ENCODE results near the gene ZNF609.

ZNF609 gene

DNA sequence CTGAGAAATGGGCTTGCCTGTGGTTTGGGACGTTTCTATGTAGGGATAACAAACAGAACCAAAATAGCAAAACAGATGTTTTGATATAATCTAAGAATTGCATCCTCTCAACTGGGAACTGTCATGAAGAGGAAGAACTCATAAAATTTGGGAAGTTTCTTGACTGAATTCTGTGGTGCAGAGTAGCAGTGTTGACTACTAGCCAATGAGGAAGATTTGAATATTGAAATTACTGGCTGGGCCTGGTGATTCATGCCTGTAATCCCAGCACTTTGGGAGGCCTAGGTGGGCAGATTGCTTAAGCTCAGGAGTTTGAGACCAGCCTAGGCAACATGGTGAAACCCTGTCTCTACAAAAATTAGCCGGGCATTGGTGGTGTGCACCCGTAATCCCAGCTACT, 42.2 kb downstream of the ZNF609 start:
- DNase-seq (no peak), ATAC-seq (no peak)

DNA sequence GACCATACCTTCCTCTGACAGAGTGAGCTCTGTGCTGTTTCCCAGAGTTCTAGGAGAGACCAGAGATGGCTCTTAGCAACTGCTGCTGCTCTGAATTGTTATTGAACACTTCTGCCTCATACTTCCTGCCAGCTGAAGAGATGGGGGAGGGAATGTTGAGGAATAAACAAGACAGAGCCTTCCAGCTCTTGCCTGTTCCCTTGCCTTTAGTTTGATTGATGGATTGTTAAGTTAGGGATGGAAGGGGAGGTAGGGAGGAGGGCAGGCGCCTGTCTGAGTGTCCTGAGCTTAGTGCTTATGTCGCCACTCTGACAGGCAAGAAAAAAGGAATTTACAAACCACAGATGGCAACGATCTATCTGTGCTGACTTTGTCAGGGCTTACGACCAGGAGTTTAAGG, 42.8 kb downstream of the ZNF609 start:
- DNase-seq = no peak
- ATAC-seq = no peak

GRCh38 chr15:64503640-64504039, 43.3 kb downstream of the ZNF609 start:
- no peak for ATAC-seq
- DNase-seq = no peak

DNA sequence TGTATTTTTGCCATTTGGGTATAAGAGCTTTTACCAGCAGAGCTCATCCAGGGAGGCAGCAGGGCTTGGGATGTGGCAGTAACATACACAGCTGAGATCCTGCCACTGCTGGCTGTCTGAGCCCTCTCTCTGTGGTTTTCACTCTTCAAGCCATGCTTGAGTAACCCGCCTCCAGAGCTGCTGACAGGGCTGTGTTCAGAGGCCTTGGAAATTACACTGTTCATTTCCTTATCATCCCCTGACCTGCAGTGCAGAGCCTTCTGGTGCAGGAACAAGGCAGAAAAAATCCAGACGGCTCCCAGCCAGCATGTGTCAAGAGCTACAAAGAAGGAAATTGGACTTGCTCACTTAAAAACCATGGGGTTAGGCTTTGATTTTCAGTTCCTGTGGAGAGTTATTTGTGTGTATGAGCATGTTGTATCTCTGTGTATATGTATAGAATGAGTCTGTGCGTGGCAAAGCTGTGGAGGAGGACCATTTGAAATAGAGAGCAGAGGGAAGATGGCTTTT, 47.0 kb downstream of the ZNF609 start:
- DNase-seq (peak; percentile 53), ATAC-seq (peak; percentile 95)

GRCh38 chr15:64507845-64508244, 47.5 kb downstream of the ZNF609 start:
- no peak for ATAC-seq
- no peak for DNase-seq

DNA sequence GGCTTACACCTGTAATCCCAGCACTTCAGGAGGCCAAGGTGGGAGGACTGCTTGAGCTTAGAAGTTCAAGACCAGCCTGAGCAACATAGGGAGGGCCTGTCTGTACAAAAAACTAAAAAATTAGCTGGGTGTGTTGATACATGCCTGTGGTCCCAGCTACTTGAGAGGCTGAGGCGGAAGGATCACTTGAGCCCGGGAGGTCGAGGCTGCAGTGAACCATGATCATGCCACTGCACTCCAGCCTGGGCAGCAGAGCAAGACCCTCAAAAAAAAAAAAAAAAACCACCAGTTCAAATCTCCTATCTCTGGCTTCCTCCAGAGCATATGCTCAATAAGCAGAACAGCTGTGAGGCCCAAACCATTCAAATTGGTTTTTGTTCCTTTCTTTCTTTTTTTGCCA, 53.4 kb downstream of the ZNF609 start:
- DNase-seq (no peak), ATAC-seq (no peak)

GRCh38 chr15:64515196-64515595, 54.8 kb downstream of the ZNF609 start:
- DNase-seq (no peak), ATAC-seq (no peak)

DNA sequence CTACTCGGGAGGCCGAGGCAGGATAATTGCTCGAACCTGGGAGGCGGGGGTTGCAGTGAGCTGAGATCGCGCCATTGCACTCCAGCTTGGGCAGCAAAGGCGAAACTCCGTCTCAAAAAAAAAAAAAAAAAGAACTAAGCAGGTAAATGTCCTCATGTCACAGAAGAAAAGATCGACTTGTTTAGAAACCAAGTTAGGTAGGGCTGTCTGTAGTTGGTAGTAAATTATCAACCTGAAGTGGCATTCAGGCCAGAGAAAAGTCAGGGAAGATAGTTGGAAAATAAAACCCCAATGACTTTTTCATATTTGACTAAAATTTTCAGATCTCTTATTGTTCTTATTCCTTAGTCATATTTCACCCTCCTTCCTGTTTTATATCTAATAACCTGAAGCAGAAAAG, 55.4 kb downstream of the ZNF609 start:
- DNase-seq = no peak
- no peak for ATAC-seq

- no peak for DNase-seq
- ATAC-seq = no peak
These were observed 59.5 kb downstream of the ZNF609 start for GRCh38 chr15:64519897-64520296.

DNA sequence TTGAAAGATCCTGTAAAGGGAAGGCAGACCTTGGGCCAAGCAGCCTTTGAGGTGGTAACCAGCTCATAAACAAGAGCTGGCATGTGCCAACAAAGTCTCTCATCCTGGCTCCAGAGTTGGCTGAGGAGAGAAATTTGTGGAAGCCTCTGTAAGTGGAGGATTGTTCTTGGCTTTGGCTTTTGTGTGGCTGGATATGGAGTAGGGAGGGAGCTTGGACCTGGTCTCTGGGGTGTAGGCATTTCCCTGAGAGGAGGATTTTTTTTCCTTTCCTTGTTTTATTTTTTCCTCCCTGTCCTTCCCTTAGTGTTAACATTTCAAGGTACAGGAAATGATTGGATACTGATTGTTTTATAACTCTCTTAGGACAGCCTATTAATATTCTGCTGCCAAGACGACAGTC, 60.8 kb downstream of the ZNF609 start:
- no peak for DNase-seq
- ATAC-seq = no peak

GRCh38 chr15:64521726-64522164, 61.4 kb downstream of the ZNF609 start:
- no peak for DNase-seq
- no peak for ATAC-seq

DNA sequence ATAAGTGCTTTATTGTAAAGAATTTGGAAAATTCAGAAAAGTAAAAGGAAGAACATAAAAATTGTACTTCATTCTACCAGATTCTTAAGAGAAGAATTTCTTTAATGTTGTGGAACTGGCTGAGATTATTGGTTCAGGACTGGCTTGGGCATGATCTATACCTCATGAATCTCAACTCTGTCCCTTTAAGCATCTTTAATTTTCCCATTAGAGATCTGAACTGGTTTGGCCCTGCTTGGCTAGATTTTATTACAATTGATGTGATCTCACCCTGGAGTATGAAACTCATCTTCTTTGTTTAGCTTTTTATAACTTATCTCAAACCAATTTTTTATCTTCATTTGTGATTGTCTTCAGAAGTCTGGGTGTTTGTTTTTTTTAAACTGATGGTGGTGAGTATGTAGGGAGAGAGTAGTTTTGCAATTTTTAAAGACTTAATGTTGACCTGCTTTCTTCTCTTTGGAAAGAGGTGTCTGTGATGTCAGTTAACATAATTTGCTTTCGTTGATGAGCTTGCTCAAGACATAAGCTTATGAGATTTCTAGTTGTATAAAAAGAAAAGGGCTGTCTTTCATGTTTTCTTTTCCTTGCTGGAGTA, 61.9 kb downstream of the ZNF609 start:
- no peak for DNase-seq
- no peak for ATAC-seq

DNA sequence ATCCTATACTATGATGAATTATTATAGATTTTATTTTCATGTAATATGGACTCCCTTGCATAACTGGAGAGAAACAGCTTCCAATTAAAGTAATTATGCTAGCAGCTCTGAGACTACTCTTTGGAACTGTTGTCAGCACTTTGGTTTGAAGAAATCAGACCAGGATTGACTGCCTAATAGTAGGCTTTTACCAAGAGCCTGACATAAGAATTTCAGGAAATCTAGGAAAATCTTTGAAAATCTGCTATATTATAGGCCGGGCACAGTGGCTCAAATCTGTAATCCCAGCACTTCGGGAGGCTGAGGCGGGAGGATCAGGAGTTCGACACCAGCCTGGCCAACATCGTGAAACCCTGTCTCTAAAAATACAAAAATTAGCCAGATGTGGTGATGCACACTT, 62.9 kb downstream of the ZNF609 start:
- DNase-seq (no peak), ATAC-seq (no peak)

DNA sequence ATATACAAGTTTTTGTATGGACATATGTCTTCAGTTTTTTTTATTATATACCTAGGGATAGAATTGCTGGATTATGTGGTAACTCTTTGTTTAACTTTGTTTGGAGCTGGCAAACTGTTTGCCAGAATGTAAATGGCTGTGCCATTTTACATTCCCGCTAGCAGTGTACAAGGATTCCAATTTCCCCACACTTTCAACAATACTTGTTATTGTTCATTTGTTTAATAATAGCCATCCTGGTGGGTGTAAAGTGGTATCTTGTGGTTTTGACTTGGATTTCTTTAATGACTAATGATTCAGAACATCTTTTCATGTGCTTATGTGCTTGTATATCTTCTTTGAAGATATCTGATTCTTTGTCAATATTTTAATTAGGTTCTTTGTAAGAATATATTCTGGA, 64.4 kb downstream of the ZNF609 start:
- no peak for DNase-seq
- no peak for ATAC-seq

- ATAC-seq = no peak
- DNase-seq = no peak
These were observed 65.6 kb downstream of the ZNF609 start for GRCh38 chr15:64525828-64526530.

DNA sequence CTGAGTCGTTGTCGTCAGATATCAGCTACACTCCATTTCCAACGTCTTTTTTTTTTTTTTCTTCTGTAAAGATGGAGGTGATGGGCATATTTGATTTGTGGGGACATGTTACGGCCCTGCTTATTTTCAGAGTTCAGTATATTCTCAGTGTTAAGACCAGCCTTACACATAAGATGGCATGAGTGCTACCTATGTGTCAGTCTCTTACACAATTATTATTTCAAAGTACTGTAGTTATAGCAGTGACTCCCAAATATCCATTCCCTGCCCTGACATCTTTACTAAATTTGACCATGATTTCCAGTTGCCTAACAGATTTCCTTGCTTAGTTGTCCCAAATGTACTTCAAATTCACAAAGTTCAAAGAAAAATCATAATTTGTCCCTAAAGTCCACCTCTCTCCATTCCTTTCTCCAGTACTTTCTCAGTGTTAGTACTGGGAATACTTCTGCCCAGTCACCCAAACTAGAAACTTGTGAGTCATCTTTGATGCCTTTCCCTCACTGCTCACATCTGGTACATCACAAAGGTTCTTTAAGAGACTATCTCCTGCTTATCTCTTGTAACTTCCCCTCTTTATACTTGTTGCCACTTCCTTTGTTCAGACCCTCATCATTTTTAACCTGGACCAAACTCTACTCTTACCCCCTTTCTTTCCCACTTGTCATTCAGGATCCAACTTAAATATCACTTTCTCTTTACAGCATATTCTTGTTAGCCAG, 67.0 kb downstream of the ZNF609 start:
- no peak for DNase-seq

DNA sequence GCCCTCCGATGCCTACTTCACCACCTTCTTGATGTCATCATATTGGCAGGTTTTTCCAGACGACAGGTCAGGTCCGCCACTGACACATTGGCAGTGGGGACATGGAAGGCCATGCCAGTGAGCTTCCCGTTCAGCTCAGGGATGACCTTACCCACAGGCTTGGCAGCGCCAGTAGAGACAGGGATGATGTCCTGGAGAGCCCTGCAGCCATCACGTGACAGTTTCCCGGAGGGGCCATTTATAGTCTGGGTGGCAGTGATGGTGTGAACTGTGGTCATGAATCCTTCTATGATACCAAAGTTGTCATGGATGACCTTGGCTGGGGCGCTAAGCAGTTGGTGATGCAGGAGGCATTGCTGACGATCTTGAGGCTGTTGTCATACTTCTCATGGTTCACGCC, 68.5 kb downstream of the ZNF609 start:
- ATAC-seq = no peak
- DNase-seq = no peak

More for the DNA sequence above, 67.0 kb downstream of the ZNF609 start:
- ATAC-seq = peak; percentile 49

DNA sequence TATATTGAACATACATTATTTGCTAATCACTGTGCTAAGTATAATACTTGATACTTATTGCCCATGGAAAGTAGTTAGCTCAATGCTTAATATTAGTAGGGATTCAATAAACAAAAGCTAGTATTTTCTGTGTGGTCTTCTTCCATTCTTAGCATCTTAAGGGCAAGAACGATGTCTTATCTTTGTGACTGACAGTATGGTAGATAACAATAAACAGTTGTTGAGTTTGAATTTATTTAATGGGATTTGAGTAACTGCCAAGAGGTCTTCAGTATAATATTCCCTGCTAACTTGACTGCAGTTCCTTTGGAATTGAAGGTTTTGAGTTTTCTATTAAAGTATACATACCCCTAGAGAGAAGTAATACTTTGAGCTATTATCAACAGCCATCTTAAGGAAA, 70.1 kb downstream of the ZNF609 start:
- DNase-seq (no peak), ATAC-seq (no peak)

- DNase-seq (no peak), ATAC-seq (no peak)
These were observed 70.5 kb downstream of the ZNF609 start for GRCh38 chr15:64530918-64531317.

DNA sequence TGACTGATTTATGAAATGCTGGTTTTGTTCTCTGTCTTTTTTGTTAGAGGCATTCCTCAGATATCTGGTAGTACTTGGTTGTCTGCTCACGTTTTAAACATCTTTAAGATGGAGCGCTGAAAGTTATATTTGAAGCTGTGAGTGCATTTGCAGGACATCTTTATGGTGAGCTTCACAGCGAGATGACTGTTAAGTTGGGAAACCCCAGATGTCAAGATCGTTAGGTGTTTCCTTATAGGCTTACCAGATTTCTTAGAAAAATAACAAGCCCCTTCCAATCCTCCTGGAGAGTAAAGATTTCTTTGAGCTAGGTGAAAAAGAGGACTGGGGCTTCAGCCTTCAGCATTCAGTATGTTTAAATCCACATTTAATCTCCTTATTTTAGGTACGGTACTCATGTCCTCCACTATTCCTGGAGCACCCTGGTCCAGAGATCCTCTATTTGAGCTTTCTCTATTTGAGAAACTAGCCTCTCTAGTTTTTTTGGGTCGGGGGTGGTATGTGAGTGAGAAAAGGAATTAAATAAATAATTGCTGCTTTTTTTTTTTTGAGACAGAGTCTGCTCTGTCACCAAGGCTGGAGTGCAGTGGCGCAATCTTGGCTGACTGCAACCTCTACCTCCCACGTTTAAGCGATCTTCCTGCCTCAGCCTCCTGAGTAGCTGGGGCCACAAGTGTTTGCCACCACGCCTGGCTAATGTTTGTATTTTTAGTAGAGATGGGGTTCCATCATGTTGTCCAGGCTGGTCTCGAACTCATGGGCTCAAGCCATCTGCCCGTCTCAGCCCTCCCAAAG, 72.3 kb downstream of the ZNF609 start:
- peak; percentile 26 for DNase-seq
- ATAC-seq = peak; percentile 48

DNA sequence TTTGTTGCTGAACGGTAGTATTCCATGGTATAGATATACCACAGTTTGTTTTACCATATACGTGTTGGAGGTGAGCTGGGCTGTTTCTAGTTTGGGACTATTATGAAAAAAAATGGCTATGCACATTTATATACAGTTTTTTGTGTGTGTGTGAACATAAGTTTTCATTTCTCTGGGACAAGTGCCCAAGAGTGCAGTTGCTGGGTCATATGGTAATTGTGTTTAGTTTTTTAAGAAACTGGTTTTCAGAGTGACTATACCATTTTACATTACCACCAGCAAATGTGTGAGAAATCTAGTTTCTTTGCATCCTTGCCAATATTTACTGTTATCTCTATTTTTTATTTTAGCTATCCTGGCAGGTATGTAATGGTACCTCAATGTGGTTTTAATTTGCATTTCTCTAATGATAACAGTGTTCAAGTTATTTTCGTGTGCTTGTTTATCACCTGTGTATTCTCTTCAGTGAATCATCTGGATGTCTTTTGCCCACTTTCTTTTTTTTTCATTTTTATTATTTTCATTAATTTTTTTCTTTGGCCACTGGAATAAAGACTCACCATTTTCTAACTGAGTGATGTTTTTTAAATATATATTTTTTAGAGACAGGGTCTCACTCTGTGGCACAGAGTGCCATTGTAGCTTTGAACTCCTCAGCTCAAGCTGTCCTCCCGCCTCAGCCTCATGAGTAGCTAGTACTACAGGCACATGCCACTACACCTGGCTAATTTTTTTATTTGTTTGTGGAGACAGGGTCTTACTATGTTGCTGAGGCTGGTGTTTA, 75.3 kb downstream of the ZNF609 start:
- no peak for DNase-seq
- no peak for ATAC-seq
